ENCODE data around the gene SEZ6.

DNA sequence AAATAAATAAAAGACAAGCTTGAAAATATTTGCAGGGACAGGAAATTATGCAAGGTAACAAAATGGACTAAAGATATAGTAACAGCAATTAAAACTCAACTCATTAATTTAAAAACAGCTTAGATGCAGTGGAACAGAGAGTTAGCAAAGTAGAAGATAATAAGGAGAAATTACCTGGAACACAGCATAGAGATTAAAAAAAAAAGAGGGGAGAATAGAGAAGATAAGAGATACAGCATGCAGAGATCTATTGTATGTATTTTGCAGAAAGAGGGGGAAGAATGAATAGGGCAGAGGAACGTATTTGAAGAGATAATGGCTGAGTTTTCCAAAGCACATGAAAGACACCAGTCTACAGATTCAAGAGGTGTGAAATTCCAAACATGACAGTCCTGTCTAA, 28.7 kb upstream of the SEZ6 start:
- TF ChIP-seq CTCF (IDR thresholded peaks at IDR 0.05) (no peak), ZFP36 (IDR thresholded peaks at IDR 0.05; ENCODE audit: borderline replicate concordance, partially characterized antibody) (no peak)
